T-helper 17 cell (primary cell): Measurements from ENCODE around the gene KRT9. TPM values are rescaled to one million over a fixed set of nuclear protein-coding genes. Genes with fewer than 3 reads are reported as not detected.

ENCODE experiments used
- ATAC-seq: fragments of 150-1000 bp; cut with Tn5 transposase; 2 replicates; pipeline ENCODE4 v1.10.0; 2021; ENCODE audit warnings: mild to moderate bottlenecking, moderate library complexity
- DNase-seq, 3 donors: peaks; one replicate each; pipeline versions ENCODE4 v3.0.0 to v3.0.0-alpha.2; 2020 to 2021
- H3K9me3 ChIP-seq: one replicate; pipeline ENCODE4 v1.7.0; 2013; ENCODE audit warnings: low read length, mild to moderate bottlenecking; ENCODE audit not compliant: control insufficient read depth, poor library complexity, severe bottlenecking
- H3K27ac Mint-ChIP-seq: one replicate; pipeline ENCODE4 v1.8.0; 2022; ENCODE audit warnings: mild to moderate bottlenecking, moderate library complexity, mixed read lengths
- H3K27me3 Mint-ChIP-seq: one replicate; pipeline ENCODE4 v1.8.0; 2022; ENCODE audit warnings: mixed read lengths
- H3K36me3 Mint-ChIP-seq: one replicate; pipeline ENCODE4 v1.8.0; 2022; ENCODE audit warnings: low read depth, mixed read lengths
- H3K4me1 Mint-ChIP-seq: one replicate; pipeline ENCODE4 v1.8.0; 2022; ENCODE audit warnings: mild to moderate bottlenecking, mixed read lengths
- H3K4me3 Mint-ChIP-seq: one replicate; pipeline ENCODE4 v1.8.0; 2022; ENCODE audit warnings: mild to moderate bottlenecking, moderate library complexity, mixed read lengths
- total RNA-seq, 4 donors: library from RNA in 2 of 4; stranded (reverse) in 2 of 4; gene quantifications; one replicate each; pipeline ENCODE4 v1.2.3 and lab custom pipeline; 2022 to 2026

Gene KRT9
- total RNA-seq, 2 donors from 2014 or later, result not detected

DNA sequence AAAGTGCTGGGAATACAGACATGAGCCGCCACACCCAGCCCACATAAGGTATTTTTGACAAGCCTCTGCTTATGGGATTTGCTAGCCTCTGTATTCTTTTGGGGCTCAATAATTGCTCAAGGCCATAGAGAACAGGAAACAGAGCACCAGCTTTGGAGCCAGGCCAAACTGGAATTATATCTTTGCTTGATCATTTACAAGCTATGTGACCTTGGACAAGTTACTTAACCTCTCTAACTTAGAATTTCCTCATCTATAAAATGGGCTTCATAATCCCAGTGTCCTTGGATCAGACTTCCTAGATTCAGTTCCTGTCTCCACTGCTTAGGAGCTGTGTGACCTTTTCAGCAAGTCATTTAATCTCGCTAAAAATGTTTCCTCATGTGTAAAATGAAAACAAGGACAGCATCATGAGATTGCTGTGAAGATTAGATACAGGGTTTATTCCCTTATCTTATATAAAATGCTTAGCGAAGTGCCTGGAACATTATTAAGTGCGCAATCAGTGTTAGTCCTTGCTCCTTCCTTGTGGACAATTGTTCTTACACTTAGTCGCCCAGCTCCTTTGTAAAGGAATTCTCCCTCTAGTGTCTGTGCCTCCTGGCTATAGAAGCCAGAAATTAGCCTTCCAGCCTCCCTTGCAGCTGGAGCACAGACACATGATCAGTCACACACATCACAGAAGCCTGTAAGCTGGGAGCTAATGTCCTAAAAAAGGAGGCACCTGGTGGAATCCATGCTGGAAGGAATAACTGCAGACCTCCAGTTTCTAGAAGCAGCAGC, 16.6 kb downstream of the KRT9 start:
- Mint-ChIP-seq H3K27ac (no peak overlapping the region), H3K4me1 (peaks cover 2% of the 10 kb centered on the region), H3K36me3 (peaks cover 6% of the 10 kb centered on the region), H3K27me3 (peaks cover 72% of the 10 kb centered on the region), H3K4me3 (no peak overlapping the region)
- DNase-seq (no peak), ATAC-seq (no peak)
- H3K9me3 ChIP-seq, result no peaks in the 10 kb centered on the region

DNA sequence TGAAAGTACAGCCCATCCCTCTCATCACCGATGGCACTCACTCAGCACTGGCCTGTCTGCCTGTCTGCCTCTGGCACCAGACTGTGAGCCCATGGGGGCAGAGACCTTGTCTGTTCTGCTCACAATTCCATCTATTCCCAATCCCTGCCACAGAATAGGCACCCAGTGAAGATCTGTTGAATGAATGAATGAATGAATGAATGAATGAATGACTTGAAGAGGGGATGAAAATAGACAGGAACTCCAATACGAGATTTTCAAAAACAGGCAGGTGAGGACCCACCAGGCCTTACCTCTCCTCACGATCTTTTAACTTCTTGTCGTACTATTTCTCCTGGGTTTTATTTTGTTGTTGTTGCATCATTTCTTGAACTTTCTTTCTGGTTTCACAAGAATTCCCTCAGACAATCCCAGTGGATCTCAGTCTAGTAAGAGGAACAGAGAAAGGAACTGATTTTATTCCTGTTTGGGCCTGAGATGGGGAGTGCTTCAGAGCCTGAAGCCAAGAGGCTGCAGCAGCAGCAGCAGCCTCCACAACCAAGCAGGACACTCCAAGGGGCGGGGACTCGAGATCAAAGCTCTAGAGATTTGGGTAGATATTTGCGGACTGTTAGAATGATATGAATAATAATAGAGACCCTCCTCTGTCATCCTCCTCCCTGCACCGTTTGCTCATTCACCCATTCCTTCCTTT, 17.7 kb downstream of the KRT9 start:
- DNase-seq (no peak), ATAC-seq (no peak)
- peaks cover 3% of the 10 kb centered on the region for H3K36me3 Mint-ChIP-seq
- no peaks in the 10 kb centered on the region for H3K9me3 ChIP-seq
- H3K27me3 Mint-ChIP-seq, result peaks cover 61% of the 10 kb centered on the region
- H3K4me1 Mint-ChIP-seq, result peaks cover 5% of the 10 kb centered on the region
- H3K27ac Mint-ChIP-seq, result no peak overlapping the region
- H3K4me3 Mint-ChIP-seq, result no peak overlapping the region

DNA sequence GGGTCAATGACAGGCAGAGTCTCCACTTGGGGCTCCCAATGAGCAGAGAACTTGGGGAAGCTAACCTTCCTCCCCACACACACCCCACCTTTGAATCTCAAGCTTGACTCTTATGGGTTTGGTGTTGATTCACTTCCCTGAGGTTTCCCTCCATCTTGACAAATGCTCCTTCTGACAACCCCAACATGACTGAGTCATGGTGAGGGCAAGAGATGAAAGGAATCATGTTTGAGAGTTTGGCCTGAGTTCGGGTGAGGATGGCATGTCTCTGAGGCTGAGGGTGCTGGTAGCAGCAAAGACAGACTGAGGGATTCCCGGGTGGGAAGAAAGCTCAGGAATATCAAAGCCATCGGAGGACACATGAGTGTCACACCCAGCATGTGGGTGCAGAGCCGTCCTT, 18.7 kb downstream of the KRT9 start:
- H3K4me3 Mint-ChIP-seq, result no peak overlapping the region
- ATAC-seq (no peak), DNase-seq (no peak)
- no peak overlapping the region for H3K27ac Mint-ChIP-seq
- peaks cover 11% of the 10 kb centered on the region for H3K4me1 Mint-ChIP-seq
- peaks cover 3% of the 10 kb centered on the region for H3K36me3 Mint-ChIP-seq
- H3K9me3 ChIP-seq, result no peaks in the 10 kb centered on the region
- peaks cover 52% of the 10 kb centered on the region for H3K27me3 Mint-ChIP-seq

DNA sequence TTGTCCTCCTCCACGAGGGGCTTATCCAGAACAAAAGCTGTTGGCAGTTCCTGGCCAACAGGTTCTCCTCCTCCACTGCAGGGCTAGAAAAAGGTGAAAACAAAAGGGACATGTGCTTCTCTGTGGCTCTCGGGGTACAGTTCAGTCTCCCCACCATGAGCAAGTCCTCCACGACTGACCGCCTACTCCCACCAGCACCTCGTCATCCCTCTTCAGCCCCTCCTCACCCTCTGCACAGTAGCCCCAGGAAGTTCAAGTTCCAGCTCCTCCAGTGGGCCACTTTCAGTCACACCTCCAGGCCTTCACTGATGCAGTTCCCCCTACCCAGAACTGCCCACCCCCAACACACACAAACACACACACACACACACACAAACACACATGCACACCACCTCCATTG, 19.4 kb downstream of the KRT9 start:
- no peak overlapping the region for H3K27ac Mint-ChIP-seq
- peak overlapping the region; percentile 36 for H3K4me3 Mint-ChIP-seq
- H3K36me3 Mint-ChIP-seq, result peaks cover 3% of the 10 kb centered on the region

DNA sequence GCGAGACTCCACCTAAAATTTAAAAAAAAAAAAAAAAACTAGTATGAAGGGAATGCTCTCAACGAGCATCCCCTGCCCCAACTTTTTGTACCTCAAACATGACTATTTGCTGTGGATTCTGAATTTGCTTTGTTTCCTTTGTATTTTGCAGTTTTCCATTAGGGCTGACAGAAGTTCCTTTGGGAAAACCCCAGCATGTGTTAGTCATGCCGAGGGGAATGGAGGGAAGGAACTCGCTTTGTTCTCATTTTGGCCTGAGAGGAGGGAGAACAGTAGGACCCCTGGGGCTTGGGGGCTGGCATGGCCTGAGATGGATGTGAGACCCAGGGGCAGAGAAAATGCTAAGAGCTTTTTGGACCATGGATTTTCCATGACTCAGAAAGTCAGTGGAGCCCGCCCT, 20.5 kb downstream of the KRT9 start:
- peaks cover 34% of the 10 kb centered on the region for H3K27me3 Mint-ChIP-seq
- no peak overlapping the region for H3K27ac Mint-ChIP-seq
- H3K36me3 Mint-ChIP-seq, result peaks cover 6% of the 10 kb centered on the region
- H3K4me3 Mint-ChIP-seq, result no peak overlapping the region
- no peak for DNase-seq
- ATAC-seq, result no peak
- H3K9me3 ChIP-seq, result no peaks in the 10 kb centered on the region
- peaks cover 11% of the 10 kb centered on the region for H3K4me1 Mint-ChIP-seq

More for the DNA sequence above, 19.4 kb downstream of the KRT9 start:
- Mint-ChIP-seq H3K27me3 (peaks cover 45% of the 10 kb centered on the region), H3K4me1 (peaks cover 11% of the 10 kb centered on the region)
- no peak for ATAC-seq
- DNase-seq, result no peak
- H3K9me3 ChIP-seq, result no peaks in the 10 kb centered on the region

DNA sequence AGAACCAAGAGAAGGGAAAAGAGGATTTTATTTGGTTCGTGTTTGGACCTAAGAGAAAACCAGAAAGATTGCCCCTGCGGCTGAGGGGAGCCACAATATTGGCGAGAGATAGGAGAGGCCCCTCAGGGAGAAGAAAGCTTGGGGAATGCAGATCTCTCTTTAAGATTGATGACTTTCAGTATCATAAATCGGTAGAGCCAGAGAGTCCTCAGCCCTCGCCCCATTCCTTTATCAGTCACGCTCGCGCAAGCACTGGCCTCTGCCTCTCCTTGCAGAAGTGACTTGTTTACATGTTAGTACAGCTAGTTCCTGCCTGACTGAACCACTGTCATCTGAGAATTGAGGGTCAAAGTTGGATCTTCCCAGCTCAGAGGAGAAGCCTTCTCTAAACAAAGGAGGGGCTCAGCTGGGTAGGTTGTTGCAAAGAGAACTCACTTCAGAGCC, 22.2 kb downstream of the KRT9 start:
- Mint-ChIP-seq H3K27me3 (peaks cover 29% of the 10 kb centered on the region), H3K4me3 (peak overlapping the region; percentile 80), H3K36me3 (peaks cover 6% of the 10 kb centered on the region), H3K27ac (peak overlapping the region; percentile 82), H3K4me1 (peaks cover 11% of the 10 kb centered on the region)
- DNase-seq (no peak), ATAC-seq (no peak)
- H3K9me3 ChIP-seq, result no peaks in the 10 kb centered on the region

DNA sequence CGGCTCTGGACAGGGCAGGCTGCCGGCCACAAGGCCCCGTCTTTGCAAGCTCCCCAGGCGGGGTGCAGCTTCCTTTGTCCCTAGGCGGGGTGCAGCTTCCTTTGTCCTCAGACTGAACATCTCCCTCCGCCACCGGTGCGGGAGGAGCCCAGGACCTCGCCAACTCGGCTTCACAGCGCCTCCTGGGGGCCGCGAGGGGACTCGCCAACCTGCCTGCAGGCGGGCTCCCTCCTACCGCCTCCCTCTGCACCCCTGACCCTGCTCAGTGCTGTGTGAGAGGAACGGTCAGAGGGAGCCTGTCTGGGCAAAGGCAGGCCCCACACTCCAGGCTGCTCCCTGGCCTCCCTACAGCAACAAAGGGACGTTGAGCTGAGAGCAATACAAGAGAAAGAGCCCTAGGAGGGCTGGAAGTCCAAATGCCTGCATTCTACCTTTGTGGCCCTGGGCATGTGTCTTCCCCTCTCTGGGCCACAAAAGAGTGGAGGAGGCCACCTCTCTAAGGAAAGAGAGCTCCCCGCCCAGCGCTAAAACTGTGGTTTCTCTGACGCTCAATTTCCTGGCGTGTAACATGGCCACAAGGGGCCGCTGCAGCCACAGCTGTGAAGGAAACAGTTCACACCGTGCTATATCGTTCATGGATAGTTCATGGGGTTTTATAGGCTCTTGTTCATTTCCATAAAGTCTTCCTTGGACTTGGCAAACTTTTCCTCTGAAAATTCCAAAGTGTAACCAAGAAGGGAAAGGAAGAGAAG, 22.8 kb downstream of the KRT9 start:
- Mint-ChIP-seq H3K27me3 (peaks cover 23% of the 10 kb centered on the region), H3K36me3 (peaks cover 6% of the 10 kb centered on the region), H3K4me3 (peak overlapping the region; percentile 80), H3K4me1 (peaks cover 11% of the 10 kb centered on the region), H3K27ac (peak overlapping the region; percentile 82)
- no peaks in the 10 kb centered on the region for H3K9me3 ChIP-seq
- DNase-seq, result peak; percentile 70 to 79 (median 71)
- peak; percentile 89 for ATAC-seq

DNA sequence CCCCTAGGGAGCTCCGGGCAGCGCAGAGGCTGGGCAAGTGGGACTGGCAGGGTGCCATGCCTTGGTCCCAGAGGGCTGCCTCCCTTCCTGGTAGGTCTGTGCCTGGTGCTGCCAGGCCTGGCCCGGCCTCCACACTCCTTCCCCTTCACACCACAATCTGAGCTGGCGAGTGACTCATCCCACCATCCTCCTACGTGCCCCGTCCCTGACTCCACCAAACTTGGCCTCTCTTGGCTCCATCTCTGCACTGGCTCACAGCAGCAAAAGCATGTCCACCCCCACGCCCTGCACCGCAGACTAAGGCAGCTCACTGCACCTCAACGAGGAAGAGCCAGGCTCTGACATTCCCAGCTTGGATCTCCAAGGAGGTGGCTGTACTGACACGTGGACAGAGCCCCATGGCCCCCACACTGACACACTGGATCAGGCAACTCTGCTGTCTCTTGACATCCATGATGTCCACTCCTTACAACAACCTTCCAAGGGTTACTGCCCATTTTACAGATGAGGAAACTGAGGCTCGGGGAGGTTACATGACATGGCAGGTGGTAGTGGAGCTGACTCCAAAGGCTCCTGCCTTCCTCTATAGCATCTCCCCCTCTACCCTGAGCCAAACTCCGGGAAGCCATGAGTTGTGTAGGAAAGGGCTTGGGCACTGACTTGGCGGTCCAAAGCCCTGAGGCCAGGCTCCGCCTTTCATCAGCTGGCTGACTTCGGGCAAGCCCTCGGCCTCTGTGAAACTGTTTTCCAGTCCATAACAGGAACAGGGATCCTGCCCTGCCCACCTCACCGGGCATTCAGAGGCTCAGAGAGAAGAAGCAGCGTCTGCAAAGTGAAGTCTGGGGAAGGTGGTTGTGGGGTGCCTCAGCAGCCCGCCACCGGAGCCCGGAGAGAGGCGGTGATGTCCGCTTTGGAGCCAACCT, 23.7 kb downstream of the KRT9 start:
- Mint-ChIP-seq H3K36me3 (peaks cover 6% of the 10 kb centered on the region), H3K27ac (peak overlapping the region; percentile 82), H3K4me1 (peaks cover 11% of the 10 kb centered on the region), H3K27me3 (peaks cover 15% of the 10 kb centered on the region), H3K4me3 (peak overlapping the region; percentile 80)
- H3K9me3 ChIP-seq, result no peaks in the 10 kb centered on the region
- DNase-seq (no peak), ATAC-seq (peak; percentile 9)

DNA sequence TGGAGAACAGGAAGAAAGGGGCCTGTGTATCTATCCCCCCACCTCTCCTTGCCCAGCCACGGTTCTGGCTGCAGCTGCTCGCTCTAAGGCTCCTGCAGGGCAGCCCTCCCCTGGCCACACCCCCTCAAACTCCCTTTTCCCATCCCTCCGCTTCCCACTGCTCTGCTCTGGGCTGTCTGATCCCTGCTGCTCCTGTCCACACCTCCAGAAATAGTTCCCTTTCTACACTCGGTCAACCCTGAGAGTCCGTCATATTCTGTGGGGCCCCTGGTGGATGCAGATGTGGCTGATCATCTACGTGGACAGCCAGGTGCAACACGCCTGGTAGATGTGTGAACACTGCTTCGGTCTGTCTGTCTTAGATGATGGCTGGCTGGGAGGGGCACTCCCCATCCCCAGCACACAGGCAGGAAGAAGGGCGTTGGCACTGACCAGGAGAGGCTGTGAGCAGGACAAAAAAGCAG, 24.4 kb downstream of the KRT9 start:
- H3K36me3 Mint-ChIP-seq, result peaks cover 2% of the 10 kb centered on the region
- H3K27ac Mint-ChIP-seq, result no peak overlapping the region
- ATAC-seq (no peak), DNase-seq (no peak)
- peaks cover 9% of the 10 kb centered on the region for H3K4me1 Mint-ChIP-seq
- peaks cover 7% of the 10 kb centered on the region for H3K27me3 Mint-ChIP-seq
- H3K9me3 ChIP-seq, result no peaks in the 10 kb centered on the region
- H3K4me3 Mint-ChIP-seq, result no peak overlapping the region

DNA sequence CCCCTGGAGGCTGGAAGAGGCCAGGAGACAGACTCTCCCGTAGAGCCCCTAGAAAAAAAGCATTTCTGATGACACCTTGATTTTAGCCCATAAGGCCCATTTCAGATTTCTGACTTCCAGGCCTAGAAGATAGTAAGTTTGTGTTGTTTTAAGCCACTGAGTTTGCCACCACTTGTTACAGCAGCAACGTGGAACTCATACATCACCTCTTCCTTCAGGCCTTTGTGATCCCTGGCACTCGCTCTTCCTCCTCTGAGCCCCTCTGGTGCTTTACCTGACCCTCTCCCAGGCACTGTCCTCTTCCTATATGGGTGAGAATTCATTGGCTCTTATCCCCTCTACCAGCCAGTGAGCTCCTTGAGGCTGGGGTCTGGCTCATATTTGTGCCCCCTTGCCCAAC, 25.0 kb downstream of the KRT9 start:
- Mint-ChIP-seq H3K4me1 (peaks cover 9% of the 10 kb centered on the region), H3K27ac (no peak overlapping the region), H3K36me3 (peaks cover 2% of the 10 kb centered on the region), H3K27me3 (peaks cover 4% of the 10 kb centered on the region), H3K4me3 (no peak overlapping the region)
- ATAC-seq (no peak), DNase-seq (no peak)
- H3K9me3 ChIP-seq, result no peaks in the 10 kb centered on the region

DNA sequence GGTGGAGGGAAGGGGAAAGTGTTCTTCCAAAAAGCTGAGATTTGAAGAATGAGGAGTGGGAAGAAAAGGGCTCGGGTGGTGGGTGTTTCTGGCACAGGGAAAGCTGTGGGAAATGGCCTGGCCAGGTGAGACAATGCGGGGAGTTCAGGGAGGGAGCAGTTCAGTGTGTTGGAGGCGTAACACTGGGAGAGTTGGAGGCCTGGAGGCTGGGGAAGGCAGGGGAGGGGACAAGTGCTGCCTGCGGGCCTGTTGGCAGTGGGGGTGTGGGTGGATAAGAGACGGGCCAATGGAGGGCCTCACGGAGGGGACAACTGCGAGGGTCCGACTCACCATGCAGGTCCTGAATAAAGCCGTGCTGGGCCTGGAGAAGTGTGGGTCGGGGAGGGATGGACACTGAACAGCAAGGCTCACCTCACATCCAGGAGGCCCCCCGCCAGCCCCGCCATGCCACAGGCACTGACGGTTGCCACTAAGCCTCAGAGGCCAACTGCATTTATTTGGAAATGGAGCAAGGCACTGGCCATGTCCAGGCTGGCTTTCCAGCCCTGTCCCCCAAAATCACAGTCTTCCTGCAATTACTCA, 25.9 kb downstream of the KRT9 start:
- ATAC-seq (no peak), DNase-seq (no peak)
- Mint-ChIP-seq H3K4me3 (no peak overlapping the region), H3K27me3 (no peaks in the 10 kb centered on the region), H3K27ac (no peak overlapping the region), H3K4me1 (peaks cover 9% of the 10 kb centered on the region), H3K36me3 (peaks cover 2% of the 10 kb centered on the region)
- no peaks in the 10 kb centered on the region for H3K9me3 ChIP-seq

DNA sequence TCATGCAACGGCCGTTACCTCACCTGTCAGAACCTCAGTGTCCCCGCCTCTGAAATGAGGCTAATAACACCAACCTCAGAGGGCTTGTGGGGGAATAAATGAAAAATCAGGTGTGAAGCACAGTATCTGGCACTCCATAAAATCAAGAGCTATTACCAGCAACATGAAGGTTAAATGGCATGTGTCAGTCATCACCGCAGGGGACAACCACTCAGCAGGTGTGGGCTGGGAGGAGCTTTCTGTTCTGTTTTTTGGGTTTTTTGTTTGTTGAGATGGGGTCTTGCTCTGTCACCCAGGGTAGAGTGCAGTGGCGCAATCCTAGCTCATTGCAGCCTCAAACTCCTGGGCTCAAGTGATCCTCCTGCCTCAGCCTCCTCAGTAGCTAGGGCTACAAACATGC, 26.9 kb downstream of the KRT9 start:
- DNase-seq, result no peak

More for the DNA sequence above, 26.9 kb downstream of the KRT9 start:
- Mint-ChIP-seq H3K27me3 (no peaks in the 10 kb centered on the region), H3K4me1 (peaks cover 9% of the 10 kb centered on the region), H3K4me3 (no peak overlapping the region), H3K36me3 (peaks cover 2% of the 10 kb centered on the region), H3K27ac (no peak overlapping the region)
- H3K9me3 ChIP-seq, result no peaks in the 10 kb centered on the region
- ATAC-seq, result no peak
